GM12878 (cell line): Measurements from ENCODE around the gene HNRNPA1. TPM values are rescaled to one million over a fixed set of nuclear protein-coding genes. Genes with fewer than 3 reads are reported as not detected.

Source experiments
- ATAC-seq: fragments of 200-7000 bp; cut with Tn5 transposase; 3 replicates; pipeline ENCODE4 v1.9.1; 2020; ENCODE audit warnings: mild to moderate bottlenecking, moderate library complexity
- BruUV-seq: library from RNA; stranded (reverse); fragments of 400-500 nt; replicated peaks from 2 replicates; lab custom pipeline; 2021; lab: Mats Ljungman, UMichigan
- CTCF ChIA-PET: fragments of 300-600 bp; sonication (Branson Sonifier 250); formaldehyde crosslinking; extraction: SDS; loops from one replicate; lab custom pipeline; 2021; ENCODE audit warnings: inconsistent platforms; lab: Yijun Ruan, JAX
- POLR2A ChIA-PET: fragments of 350-600 bp; formaldehyde crosslinking; extraction: SDS; loops from one replicate; lab custom pipeline; 2021; ENCODE audit warnings: inconsistent platforms; lab: Charles Lee
- RAD21 ChIA-PET: fragments of 300-600 bp; sonication (Branson Sonifier 250); formaldehyde crosslinking; loops from one replicate; lab custom pipeline; 2023; ENCODE audit warnings: antibody characterized with exemption; ENCODE audit not compliant: unreplicated experiment; lab: Charles Lee
- SMC1A ChIA-PET: fragments of 300-600 bp; sonication (Branson Sonifier 250); formaldehyde crosslinking; loops from one replicate; lab custom pipeline; 2023; ENCODE audit not compliant: unreplicated experiment, uncharacterized antibody; lab: Charles Lee
- DNase-seq: peaks from one replicate; pipeline ENCODE4 v3.0.0-alpha.2; 2011; ENCODE audit warnings: low read depth, low spot score
- FAIRE-seq: peaks from 3 replicates; lab custom pipeline; 2011; peaks lifted over from hg19 to GRCh38; lab: Jason Lieb, UNC
- H2AFZ ChIP-seq: 2 replicates; pipeline ENCODE4 v1.6.0; 2011; ENCODE audit warnings: low read depth, low read length, control low read depth; ENCODE audit not compliant: control insufficient read depth
- H3K27ac ChIP-seq: 2 replicates; pipeline ENCODE4 v1.5.1; 2011; ENCODE audit warnings: control low read depth; ENCODE audit not compliant: control insufficient read depth, insufficient read depth
- H3K27me3 ChIP-seq, 2 experiments: replicated peaks in 1 of 2; 2 replicates each; pipeline versions ENCODE4 v1.6.0 to v1.6.1; 2011; ENCODE audit warnings: low read length in 1 of 2; ENCODE audit not compliant: control insufficient read depth in 2 of 2, insufficient read depth in 2 of 2
- H3K36me3 ChIP-seq, 2 experiments: 2 replicates each; pipeline ENCODE4 v1.5.1; 2011; ENCODE audit warnings: low read length in 1 of 2; ENCODE audit not compliant: control insufficient read depth in 2 of 2, insufficient read depth in 2 of 2
- H3K4me1 ChIP-seq: 2 replicates; pipeline ENCODE4 v1.6.1; 2011; ENCODE audit warnings: mild to moderate bottlenecking, low read length, moderate library complexity, mixed read lengths; ENCODE audit not compliant: control insufficient read depth, insufficient read depth
- H3K4me2 ChIP-seq: 2 replicates; pipeline ENCODE4 v1.6.0; 2011; ENCODE audit warnings: control low read depth; ENCODE audit not compliant: control insufficient read depth, insufficient read depth
- H3K4me3 ChIP-seq: fragments of 200-600 bp; sonication (generic); 2 replicates; pipeline ENCODE4 v1.5.1; 2016
- H3K79me2 ChIP-seq: 2 replicates; pipeline ENCODE4 v1.6.0; 2011; ENCODE audit warnings: low read length; ENCODE audit not compliant: control insufficient read depth, insufficient read depth
- H3K9ac ChIP-seq: 2 replicates; pipeline ENCODE4 v1.8.0; 2011; ENCODE audit warnings: low read length, control low read depth, mixed read lengths; ENCODE audit not compliant: control insufficient read depth, insufficient read depth
- H3K9me3 ChIP-seq: replicated peaks from 3 replicates; pipeline ENCODE4 v1.5.1; 2011; ENCODE audit warnings: mild to moderate bottlenecking, low read length; ENCODE audit not compliant: control insufficient read depth, insufficient read depth
- H4K20me1 ChIP-seq: 2 replicates; pipeline ENCODE4 v1.6.0; 2011; ENCODE audit not compliant: control insufficient read depth, insufficient read depth
- BACH1 ChIP-seq: fragments of 450-650 bp; IDR thresholded peaks from 2 replicates; pipeline ENCODE4 v1.6.1; 2017; ENCODE audit warnings: mild to moderate bottlenecking, borderline replicate concordance
- BMI1 ChIP-seq: fragments of 450-650 bp; IDR thresholded peaks from 2 replicates; pipeline ENCODE4 v1.6.1; 2016; ENCODE audit warnings: mild to moderate bottlenecking, moderate library complexity, borderline replicate concordance
- CBFB ChIP-seq: IDR thresholded peaks from 2 replicates; pipeline ENCODE4 v1.6.1; 2016; ENCODE audit warnings: antibody characterized with exemption, low read depth
- CREM ChIP-seq: IDR thresholded peaks from 2 replicates; pipeline ENCODE4 v1.6.1; 2014; ENCODE audit warnings: antibody characterized with exemption, low read depth
- EZH2 ChIP-seq: IDR thresholded peaks from 2 replicates; pipeline ENCODE4 v1.6.1; 2012; ENCODE audit warnings: low read depth, mild to moderate bottlenecking, control low read depth, inconsistent platforms, low read length, borderline replicate concordance; ENCODE audit not compliant: control insufficient read depth
- GABPA ChIP-seq: IDR thresholded peaks from 2 replicates; pipeline ENCODE4 v1.6.1; 2014; ENCODE audit warnings: antibody characterized with exemption, low read depth, mild to moderate bottlenecking, inconsistent platforms
- JUNB ChIP-seq: IDR thresholded peaks from 2 replicates; pipeline ENCODE4 v1.6.1; 2016; ENCODE audit warnings: antibody characterized with exemption, mild to moderate bottlenecking
- NFIC ChIP-seq: IDR thresholded peaks from 2 replicates; pipeline ENCODE4 v1.6.1; 2012; ENCODE audit warnings: low read depth, mild to moderate bottlenecking, inconsistent platforms, low read length, moderate library complexity
- PML ChIP-seq: IDR thresholded peaks from 2 replicates; pipeline ENCODE4 v1.6.1; 2012; ENCODE audit warnings: low read length, inconsistent platforms
- POLR2A ChIP-seq: IDR thresholded peaks from 2 replicates; pipeline ENCODE4 v1.6.1; 2011; ENCODE audit warnings: low read depth, mild to moderate bottlenecking, low read length
- POLR2AphosphoS2 ChIP-seq: IDR thresholded peaks from 2 replicates; pipeline ENCODE4 v1.6.1; 2011; ENCODE audit warnings: low read depth, mild to moderate bottlenecking, low read length, improper control_type of control experiment, moderate library complexity
- RUNX3 ChIP-seq: IDR thresholded peaks from 2 replicates; pipeline ENCODE4 v1.6.1; 2012; ENCODE audit warnings: low read length, inconsistent platforms
- SIX5 ChIP-seq: IDR thresholded peaks from 2 replicates; pipeline ENCODE4 v1.6.1; 2011; ENCODE audit warnings: mild to moderate bottlenecking, low read depth, low read length, moderate library complexity; ENCODE audit not compliant: severe bottlenecking
- SMAD5 ChIP-seq: IDR thresholded peaks from 2 replicates; pipeline ENCODE4 v1.6.1; 2016; ENCODE audit warnings: antibody characterized with exemption, low read depth
- STAT1 ChIP-seq: fragments of 450-650 bp; conservative IDR thresholded peaks from 2 replicates; pipeline ENCODE4 v1.6.1; 2014; ENCODE audit warnings: antibody characterized with exemption, mild to moderate bottlenecking
- TARDBP ChIP-seq: IDR thresholded peaks from 2 replicates; pipeline ENCODE4 v1.6.1; 2016; ENCODE audit warnings: borderline replicate concordance
- TCF3 ChIP-seq: IDR thresholded peaks from 2 replicates; pipeline ENCODE4 v1.6.1; 2012; ENCODE audit warnings: low read depth, mild to moderate bottlenecking, low read length, borderline replicate concordance; ENCODE audit not compliant: insufficient read depth
- ZBED1 ChIP-seq: IDR thresholded peaks from 2 replicates; pipeline ENCODE4 v1.6.1; 2016; ENCODE audit warnings: borderline replicate concordance
- WGBS: methylation state at CpG from one replicate; pipeline ENCODE4 v1.1.6; 2016; ENCODE audit warnings: low lambda C conversion rate; ENCODE audit not compliant: insufficient replicate concordance, insufficient coverage; ENCODE audit errors: missing lambda C conversion rate; 5-methylcytosine and 5-hydroxymethylcytosine counted together
- in situ Hi-C: fragments of 300-500 bp; cut with MboI; formaldehyde crosslinking; loops from 9 replicates; pipeline ENCODE4 v1.14.3; 2018; ENCODE audit warnings: mixed read lengths
- intact Hi-C: fragments of 100-400 bp; cut with micrococcal nuclease; formaldehyde crosslinking; loops from one replicate; pipeline ENCODE4 v1.14.2; 2022; ENCODE audit not compliant: unreplicated experiment
- polyA plus RNA-seq, 11 experiments: library from polyadenylated mRNA; depleted of rRNA in 4 of 11; unstranded in 6 of 11; stranded (reverse) in 5 of 11; fragments of >200 nt; fragmentation: Nextera tagmentation in 4 of 11; fragmentation: Illumina TruSeq in 1 of 11; extraction: Ambion mirVana in 4 of 11; extraction: Trizol in 1 of 11; gene quantifications; 1 replicate in 1 of 11; 2 replicates in 10 of 11; pipeline versions ENCODE4 v1.2.1 to v1.2.3, GENCODE V29; 2011 to 2016; ENCODE audit warnings: inconsistent platforms in 2 of 11, missing spikeins in 2 of 11, low read depth in 1 of 11
- total RNA-seq, 4 experiments: library from RNA; depleted of rRNA in 3 of 4; stranded (reverse); fragments of >200 nt in 3 of 4; fragmentation: Illumina TruSeq in 1 of 4; extraction: Trizol in 1 of 4; gene quantifications; 2 replicates each; pipeline versions ENCODE4 v1.2.1 to v1.2.3, GENCODE V29; 2013 to 2021
- TF ChIP-seq, protein P1 (sequence below): fragments of 450-650 bp; IDR thresholded peaks from 2 replicates; pipeline ENCODE4 v1.6.1; 2016; ENCODE audit warnings: mild to moderate bottlenecking
- TF ChIP-seq, protein P2 (sequence below): IDR thresholded peaks from 2 replicates; pipeline ENCODE4 v1.6.1; 2012; ENCODE audit warnings: low read length, inconsistent platforms
- TF ChIP-seq, protein P3 (sequence below): IDR thresholded peaks from 2 replicates; pipeline ENCODE4 v1.6.1; 2011; ENCODE audit warnings: mild to moderate bottlenecking, low read depth, low read length, moderate library complexity; ENCODE audit not compliant: insufficient replicate concordance

The HNRNPA1 gene
- total and polyA plus RNA-seq, 10 of the 15 experiments (the other 5 are each of a cell fraction or from before 2014, with no cell fraction given) = 630 to 2,342 (median 1,407) TPM

DNA sequence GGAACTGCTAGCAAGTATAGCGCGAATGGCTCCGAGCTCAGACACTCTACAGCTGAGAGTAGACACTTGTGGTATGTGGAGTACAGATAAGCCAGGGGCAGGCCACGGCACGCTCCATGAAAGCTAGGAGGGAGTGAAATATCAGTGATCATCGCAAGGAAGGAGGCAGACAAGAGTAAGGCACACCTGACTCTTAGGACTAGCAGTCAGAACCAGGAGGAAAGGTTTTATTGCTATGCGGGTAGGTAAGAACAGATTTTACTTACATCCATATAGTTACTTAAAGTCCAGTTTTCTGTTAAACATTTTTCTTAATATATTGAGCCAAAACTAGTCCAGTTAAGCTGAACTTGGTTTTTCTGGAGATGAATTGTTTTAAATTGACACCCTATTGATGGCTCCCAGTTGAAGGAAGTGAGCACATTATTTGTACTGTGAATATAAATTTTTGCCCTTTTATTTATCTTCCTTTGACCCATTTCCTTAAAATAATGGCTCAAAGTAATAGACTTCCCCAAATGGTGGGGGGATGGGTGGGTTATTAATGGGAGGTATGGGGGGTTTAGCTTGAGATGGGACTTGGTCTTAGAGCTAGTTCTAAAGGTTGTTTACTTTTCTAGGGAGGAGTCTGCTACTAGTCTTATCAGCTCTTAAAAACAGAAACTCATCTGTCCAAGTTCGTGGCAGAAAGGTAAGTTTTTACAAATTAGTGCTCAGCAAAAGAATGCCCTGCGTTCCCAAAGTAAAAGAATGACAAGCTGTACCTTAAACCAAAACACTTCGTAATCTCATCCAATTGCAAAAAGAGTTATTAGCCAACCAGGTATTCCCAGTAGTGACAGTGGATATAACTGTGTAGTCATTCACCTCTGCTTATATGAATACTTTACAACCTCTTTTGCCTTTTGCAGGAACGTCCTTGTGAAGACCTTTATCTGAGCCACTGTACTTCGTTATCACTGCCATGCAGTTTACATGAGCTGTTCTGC, 5.8 kb downstream of the HNRNPA1 start:
- no peaks in the 10 kb centered on the region for H3K9me3 ChIP-seq
- no peak overlapping the region for H3K9ac ChIP-seq
- in situ Hi-C loops (no loop called here), intact Hi-C loops (no loop called here)
- no peak overlapping the region for H2AFZ ChIP-seq
- ChIA-PET SMC1A (interaction anchor here (0.9 to 1.9 kb wide), 8 partner anchors 10 to 152 kb away, joined by 3 to 11 read pairs (median 4); partner anchors contain the start of gene COPZ1), CTCF (interaction anchor here (0.6 to 3.5 kb wide), 18 partner anchors 9 to 113 kb away, joined by 3 to 15 read pairs (median 5); partner anchors contain the start of gene COPZ1), POLR2A (interaction anchor here (0.6 to 1.4 kb wide), 11 partner anchors 10 to 77 kb away, joined by 3 to 6 read pairs (median 4); no protein-coding TSS in a partner anchor), RAD21 (interaction anchor here (0.9 to 2.0 kb wide), 6 partner anchors 32 to 113 kb away, joined by 3 to 9 read pairs (median 4); partner anchors contain the start of gene COPZ1)
- FAIRE-seq (no peak), DNase-seq (no peak), ATAC-seq (peak; percentile 1; the same call in 1 of the 3 replicates)
- no peak overlapping the region for H3K27ac ChIP-seq
- peaks cover 41% of the 10 kb centered on the region for H3K79me2 ChIP-seq
- H3K4me1 ChIP-seq = peaks cover 3% of the 10 kb centered on the region; the same call in 1 of the 2 replicates
- H3K4me3 ChIP-seq = peak overlapping the region; percentile 22; the same call in 1 of the 2 replicates
- no TSS peak for BruUV-seq
- WGBS = 71% methylated on average over 12 of the region's 12 CpGs
- H3K36me3 ChIP-seq = peaks cover 23 to 50% of the 10 kb centered on the region in 2 experiments
- no peaks in the 10 kb centered on the region for H3K27me3 ChIP-seq
- peaks cover 8% of the 10 kb centered on the region for H4K20me1 ChIP-seq
- peak overlapping the region; percentile 35; the same call in 1 of the 2 replicates for H3K4me2 ChIP-seq
- TF ChIP-seq POLR2A = peak; percentile 76
- no peak for TF ChIP-seq TCF3
- TF ChIP-seq BACH1 = peak; percentile 36; the same call in 1 of the 2 replicates
- TF ChIP-seq CBFB = 0 out of 2 replicates have a peak, but pooled peaks have one; percentile 12
- peak; percentile 16 for TF ChIP-seq RUNX3
- TF ChIP-seq ZBED1 = peak; percentile 74; the same call in 1 of the 2 replicates
- TF ChIP-seq PML = peak; percentile 4; the same call in 1 of the 2 replicates
- TF ChIP-seq, protein P1, sequence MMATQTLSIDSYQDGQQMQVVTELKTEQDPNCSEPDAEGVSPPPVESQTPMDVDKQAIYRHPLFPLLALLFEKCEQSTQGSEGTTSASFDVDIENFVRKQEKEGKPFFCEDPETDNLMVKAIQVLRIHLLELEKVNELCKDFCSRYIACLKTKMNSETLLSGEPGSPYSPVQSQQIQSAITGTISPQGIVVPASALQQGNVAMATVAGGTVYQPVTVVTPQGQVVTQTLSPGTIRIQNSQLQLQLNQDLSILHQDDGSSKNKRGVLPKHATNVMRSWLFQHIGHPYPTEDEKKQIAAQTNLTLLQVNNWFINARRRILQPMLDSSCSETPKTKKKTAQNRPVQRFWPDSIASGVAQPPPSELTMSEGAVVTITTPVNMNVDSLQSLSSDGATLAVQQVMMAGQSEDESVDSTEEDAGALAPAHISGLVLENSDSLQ = no peak
- no peak for TF ChIP-seq SIX5
- peak; percentile 59; the same call in 1 of the 2 replicates for TF ChIP-seq SMAD5
- TF ChIP-seq TARDBP = no peak
- TF ChIP-seq NFIC = no peak
- TF ChIP-seq, protein P2, sequence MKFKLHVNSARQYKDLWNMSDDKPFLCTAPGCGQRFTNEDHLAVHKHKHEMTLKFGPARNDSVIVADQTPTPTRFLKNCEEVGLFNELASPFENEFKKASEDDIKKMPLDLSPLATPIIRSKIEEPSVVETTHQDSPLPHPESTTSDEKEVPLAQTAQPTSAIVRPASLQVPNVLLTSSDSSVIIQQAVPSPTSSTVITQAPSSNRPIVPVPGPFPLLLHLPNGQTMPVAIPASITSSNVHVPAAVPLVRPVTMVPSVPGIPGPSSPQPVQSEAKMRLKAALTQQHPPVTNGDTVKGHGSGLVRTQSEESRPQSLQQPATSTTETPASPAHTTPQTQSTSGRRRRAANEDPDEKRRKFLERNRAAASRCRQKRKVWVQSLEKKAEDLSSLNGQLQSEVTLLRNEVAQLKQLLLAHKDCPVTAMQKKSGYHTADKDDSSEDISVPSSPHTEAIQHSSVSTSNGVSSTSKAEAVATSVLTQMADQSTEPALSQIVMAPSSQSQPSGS = peak; percentile 16; the same call in 1 of the 2 replicates
- no peak for TF ChIP-seq STAT1
- peak; percentile 59 for TF ChIP-seq POLR2AphosphoS2
- TF ChIP-seq, protein P3, sequence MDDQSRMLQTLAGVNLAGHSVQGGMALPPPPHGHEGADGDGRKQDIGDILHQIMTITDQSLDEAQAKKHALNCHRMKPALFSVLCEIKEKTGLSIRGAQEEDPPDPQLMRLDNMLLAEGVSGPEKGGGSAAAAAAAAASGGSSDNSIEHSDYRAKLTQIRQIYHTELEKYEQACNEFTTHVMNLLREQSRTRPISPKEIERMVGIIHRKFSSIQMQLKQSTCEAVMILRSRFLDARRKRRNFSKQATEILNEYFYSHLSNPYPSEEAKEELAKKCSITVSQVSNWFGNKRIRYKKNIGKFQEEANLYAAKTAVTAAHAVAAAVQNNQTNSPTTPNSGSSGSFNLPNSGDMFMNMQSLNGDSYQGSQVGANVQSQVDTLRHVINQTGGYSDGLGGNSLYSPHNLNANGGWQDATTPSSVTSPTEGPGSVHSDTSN = no peak
- no peak for TF ChIP-seq JUNB
- no peak for TF ChIP-seq CREM
- no peak; the same call in 1 of the 2 replicates for TF ChIP-seq BMI1
- no peak for TF ChIP-seq EZH2
- no peak for TF ChIP-seq GABPA
